ENCODE data around the gene PUM2.

DNA sequence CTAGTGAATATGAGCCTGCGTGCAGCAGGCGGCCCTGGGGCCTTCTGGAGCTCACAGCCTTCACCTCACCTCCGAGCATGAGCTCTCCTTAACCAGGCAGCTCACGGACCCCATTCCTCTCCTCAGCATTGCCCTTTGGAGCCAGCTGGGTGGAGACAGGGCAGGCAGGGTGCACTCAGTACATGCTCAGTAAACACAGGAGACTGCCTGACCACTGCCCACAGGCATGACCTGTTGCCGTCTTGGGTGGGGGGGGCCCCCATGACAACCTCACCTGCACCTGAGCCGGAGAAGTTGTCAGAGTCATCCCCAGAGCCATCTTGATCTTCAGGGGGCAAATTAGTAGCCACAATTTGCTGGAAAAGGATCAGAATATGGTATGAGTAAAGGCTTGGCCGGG, 145.6 kb downstream of the PUM2 start:
- TF ChIP-seq POLR2A (IDR thresholded peaks at IDR 0.05; ENCODE audit: low read length), result no peak
- TF ChIP-seq GATA1 (IDR thresholded peaks at IDR 0.05; ENCODE audit: low read depth, low read length), result no peak

Data from erythroblast (primary cell).